Measurements from ENCODE around the gene KIF4B.

GRCh38 chr5:155001523-155001922 lies 12.0 kb upstream of the KIF4B start:
- TF ChIP-seq CTCF (IDR thresholded peaks at IDR 0.05; ENCODE audit: low read depth, low read length) = no peak
- no peak for TF ChIP-seq POLR2A (IDR thresholded peaks at IDR 0.05; ENCODE audit: extremely low read depth, insufficient read length)

Measured in NB4 (cell line).